GM12872 (cell line): ENCODE results near the gene FETUB.

Experiments
- TF ChIP-seq, protein P1 (sequence below): IDR thresholded peaks from 3 replicates; pipeline ENCODE4 v1.5.1; 2011; ENCODE audit warnings: low read depth, mild to moderate bottlenecking, low read length, moderate library complexity; ENCODE audit not compliant: insufficient read depth

Gene FETUB

GRCh38 chr3:186630950-186631641, 9.1 kb upstream of the FETUB start:
- TF ChIP-seq, protein P1, sequence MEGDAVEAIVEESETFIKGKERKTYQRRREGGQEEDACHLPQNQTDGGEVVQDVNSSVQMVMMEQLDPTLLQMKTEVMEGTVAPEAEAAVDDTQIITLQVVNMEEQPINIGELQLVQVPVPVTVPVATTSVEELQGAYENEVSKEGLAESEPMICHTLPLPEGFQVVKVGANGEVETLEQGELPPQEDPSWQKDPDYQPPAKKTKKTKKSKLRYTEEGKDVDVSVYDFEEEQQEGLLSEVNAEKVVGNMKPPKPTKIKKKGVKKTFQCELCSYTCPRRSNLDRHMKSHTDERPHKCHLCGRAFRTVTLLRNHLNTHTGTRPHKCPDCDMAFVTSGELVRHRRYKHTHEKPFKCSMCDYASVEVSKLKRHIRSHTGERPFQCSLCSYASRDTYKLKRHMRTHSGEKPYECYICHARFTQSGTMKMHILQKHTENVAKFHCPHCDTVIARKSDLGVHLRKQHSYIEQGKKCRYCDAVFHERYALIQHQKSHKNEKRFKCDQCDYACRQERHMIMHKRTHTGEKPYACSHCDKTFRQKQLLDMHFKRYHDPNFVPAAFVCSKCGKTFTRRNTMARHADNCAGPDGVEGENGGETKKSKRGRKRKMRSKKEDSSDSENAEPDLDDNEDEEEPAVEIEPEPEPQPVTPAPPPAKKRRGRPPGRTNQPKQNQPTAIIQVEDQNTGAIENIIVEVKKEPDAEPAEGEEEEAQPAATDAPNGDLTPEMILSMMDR = no peak

DNA sequence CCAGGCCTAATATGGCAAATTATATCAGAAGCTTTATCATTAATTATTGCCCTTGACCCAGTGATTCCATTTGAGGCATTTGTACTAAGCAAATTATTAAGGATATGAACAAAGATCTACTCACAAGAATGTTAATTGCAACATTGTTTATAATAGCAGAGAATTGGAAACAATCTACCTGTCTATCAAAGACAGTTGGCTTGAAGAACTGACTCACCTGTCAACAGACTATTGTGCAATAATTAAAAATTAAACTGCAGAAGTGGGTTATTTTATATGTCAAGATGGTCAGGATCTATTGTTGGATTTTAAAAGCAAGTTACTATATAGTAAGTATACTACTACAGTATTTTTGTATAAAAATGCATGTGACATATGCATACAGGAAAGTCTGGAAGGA, 6.7 kb upstream of the FETUB start:
- TF ChIP-seq, protein P1 = no peak

GRCh38 chr3:186635532-186635931, 4.7 kb upstream of the FETUB start:
- TF ChIP-seq, protein P1 = no peak

DNA sequence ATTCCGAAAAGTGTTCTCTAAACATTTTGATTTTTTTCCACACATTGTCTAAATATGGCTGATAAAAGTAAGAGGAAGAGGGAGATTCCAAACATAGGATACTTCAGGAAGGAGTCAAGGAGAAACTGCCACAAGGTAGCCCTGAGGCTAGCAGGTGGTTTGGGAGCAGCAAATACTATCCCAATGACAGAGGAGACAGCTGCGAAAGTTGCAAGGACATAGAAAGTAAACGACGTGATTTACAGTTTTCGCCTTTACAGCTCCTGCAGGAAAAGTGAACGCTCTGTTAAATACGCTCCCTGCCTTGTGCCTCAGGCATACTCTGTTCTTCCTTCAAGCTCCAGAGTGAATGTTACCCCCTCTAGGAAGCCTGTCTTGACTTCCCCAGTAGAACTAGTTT, 3.7 kb upstream of the FETUB start:
- TF ChIP-seq, protein P1 = no peak

GRCh38 chr3:186637686-186638085, 2.5 kb upstream of the FETUB start:
- TF ChIP-seq, protein P1 = no peak

- TF ChIP-seq, protein P1 = no peak
Measured at GRCh38 chr3:186638259-186638658, 1.9 kb upstream of the FETUB start.

DNA sequence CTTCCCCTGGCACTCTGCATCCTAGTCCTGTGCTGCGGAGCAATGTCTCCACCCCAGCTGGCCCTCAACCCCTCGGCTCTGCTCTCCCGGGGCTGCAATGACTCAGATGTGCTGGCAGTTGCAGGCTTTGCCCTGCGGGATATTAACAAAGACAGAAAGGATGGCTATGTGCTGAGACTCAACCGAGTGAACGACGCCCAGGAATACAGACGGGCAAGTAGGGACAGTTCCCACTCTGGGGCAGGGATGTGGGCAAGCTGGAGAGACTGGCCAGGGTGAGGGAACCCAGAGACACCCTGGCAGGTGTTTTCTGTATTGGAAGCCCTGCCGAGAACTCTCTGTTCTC, 247 bp downstream of the FETUB start:
- TF ChIP-seq, protein P1 = no peak

DNA sequence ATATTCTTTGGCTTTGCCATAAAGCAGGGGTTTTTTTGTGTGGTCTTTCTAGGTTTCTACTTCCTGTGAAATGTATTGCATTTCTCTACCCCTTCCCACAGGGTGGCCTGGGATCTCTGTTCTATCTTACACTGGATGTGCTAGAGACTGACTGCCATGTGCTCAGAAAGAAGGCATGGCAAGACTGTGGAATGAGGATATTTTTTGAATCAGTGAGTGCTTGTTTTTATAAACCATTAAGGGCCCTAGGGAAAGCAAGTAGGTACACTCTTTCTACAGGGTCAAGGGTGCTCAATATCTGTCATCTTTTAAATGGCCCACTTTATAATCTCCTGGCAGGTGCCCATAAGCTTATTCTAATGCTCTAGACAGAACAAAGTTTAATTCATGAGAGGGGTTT, 730 bp downstream of the FETUB start:
- TF ChIP-seq, protein P1 = no peak
